ELR (cell line): ENCODE data around the gene WWOX.

ENCODE experiments used
- DNase-seq: peaks from one replicate; pipeline ENCODE4 v3.0.0-alpha.2; 2015; ENCODE audit warnings: low read depth

Gene WWOX

DNA sequence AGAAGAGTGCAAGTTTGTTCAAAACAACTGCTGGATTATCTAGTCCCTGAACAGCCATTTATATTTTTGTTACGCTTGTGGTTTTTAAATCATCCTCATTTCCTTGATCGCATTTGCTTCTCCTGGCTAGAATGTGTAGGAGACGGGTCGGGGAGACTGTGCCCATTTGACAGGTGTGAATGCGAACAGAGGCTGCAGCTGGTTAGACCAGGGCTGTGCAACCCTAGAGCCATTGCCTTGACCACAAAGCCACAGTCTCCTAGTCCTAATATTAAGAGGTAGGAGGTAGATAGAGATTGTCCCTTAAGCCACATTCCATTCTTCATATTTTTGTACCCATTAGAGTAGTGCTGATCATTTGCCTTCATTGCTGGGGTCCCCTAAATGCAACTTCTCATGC is 639.1 kb downstream of the WWOX start:
- no peak for DNase-seq

DNA sequence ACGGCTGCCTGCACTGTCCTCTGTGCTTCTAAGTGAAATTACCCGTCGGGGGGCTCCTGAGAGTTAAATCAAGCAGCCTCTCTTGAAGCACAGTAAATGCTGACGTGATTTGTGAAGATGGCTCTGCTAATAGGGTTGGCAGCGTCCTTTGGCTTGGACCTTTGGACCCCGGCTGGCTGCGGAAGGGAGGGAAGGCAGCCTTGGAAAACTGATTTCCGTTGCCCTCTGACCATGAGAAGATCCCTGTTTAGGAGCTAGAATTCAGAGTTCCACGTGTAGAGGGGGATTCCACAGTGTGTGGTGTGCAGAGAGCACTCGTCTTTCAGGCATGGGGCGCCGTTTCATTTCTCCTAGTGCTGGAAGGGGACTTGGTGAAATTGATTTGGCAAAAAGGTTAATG is 640.8 kb downstream of the WWOX start:
- no peak for DNase-seq

DNA sequence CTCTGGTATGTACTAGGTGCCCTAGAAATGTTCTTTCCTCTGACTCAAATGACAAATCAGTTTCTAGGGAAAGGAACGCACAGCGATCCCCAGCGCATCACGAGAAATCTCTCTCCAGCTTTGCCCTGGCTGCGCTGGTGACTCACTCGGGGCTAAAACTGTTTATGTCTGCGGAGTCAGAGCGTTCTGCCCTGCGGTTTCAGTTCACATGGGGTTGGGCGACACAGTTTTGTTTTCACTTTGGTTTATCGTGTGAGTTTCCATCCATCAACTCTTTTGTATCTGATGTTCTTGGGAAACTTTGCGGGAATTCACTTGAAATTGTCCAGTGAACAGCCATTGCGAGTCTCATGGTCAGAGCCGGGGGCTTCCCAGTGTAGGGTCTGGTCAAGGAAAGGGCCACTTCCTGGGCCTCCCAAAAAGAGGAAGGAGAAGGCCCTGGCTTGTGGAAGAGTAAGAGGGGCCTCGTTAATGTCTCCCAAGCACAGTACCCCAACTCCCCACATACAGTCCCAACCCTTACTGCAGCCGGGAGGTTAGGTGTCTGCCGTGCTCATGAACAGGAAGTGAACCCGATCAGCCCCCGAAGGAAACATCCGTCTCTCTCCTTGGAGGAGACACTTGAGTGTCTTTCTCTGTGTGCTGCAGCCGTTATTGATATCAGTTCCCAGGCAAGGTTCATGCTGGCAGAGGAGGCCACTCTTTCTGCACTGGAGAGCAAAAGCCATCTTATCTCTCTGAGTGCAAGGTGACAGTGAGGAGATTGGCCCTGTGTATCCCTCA is 643.2 kb downstream of the WWOX start:
- no peak for DNase-seq

- no peak for DNase-seq
Observed at GRCh38 chr16:78743556-78743955, 644.1 kb downstream of the WWOX start.

DNA sequence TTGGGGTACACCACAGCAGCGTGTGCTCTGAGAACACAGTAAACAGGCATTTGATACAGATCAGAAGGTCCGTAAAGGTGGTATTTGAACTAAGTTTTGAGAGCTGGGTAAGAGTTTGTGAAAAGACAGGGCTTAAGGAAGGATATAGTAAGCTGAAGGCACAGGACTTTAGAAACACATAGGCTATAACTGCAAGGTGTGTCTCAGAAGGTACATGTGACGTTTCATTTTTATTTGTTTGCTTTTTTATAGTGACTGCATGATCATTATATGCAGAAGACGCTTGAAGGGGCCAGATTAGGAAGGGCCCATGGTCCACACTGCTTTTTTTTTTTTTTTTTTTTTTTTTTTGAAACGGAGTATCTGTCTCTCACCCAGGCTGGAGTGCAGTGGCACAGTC is 644.6 kb downstream of the WWOX start:
- DNase-seq, result no peak

GRCh38 chr16:78744796-78745107 is 645.3 kb downstream of the WWOX start:
- no peak for DNase-seq

DNA sequence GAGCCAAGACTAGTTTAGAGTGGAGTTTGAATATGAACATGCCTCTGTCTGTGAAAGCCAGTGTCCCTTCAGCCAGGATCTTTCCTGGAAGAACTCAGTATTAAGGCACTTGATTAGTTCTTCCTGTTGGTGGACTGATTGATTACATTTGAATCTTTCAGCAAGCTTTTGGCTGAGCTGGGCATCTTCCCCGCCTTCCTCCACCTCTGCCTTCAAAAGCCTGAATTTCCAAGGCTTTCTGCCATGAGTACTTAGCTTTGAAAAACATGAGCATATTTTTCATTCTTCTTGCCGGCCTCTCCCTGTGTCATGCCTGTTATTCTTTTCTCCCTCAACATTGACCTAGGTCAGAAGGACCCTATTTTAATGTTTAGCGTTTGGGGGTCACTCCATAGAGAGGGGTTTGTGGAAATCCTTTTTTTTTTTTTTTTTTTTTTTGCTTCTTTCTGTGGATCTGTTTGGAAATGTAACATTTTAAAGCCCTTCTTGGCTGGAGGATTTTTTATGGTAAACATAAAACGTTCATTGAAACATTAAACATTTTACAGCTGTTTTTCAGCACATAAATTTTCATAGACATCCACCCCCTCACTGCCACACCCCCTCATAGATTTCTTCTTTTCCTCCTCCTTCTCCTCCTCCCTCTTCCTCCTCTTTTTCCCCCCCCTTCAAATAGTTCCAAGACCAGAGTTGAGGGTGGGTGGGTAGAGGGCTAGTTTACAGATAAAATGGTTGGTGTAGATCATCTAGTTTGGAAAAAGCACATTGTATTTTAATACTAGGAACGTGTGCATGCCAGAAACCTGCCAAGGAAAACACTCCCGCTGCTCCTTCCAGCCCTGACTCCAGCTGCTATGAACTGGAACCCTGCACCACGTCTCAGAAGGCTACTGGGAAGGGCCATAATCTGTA is 645.9 kb downstream of the WWOX start:
- no peak for DNase-seq

DNA sequence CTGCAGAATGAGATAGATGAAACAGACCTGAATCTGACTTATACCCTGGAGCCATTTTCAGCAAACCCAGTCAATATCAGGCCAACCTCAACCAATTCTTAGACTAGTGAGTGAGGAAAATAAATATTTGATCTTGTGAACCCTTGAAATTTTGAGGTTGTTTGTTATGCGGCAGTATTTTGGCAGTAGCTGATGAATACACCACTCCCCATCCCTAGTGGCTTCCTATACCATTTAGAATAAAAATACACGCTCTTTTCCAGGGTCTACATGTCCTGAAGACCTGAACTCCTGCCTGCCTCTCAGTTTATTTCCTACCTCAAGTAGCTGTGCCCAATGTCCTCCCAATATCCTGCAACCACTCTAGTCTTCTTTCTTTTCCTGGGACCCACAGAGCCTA is 647.3 kb downstream of the WWOX start:
- no peak for DNase-seq

DNA sequence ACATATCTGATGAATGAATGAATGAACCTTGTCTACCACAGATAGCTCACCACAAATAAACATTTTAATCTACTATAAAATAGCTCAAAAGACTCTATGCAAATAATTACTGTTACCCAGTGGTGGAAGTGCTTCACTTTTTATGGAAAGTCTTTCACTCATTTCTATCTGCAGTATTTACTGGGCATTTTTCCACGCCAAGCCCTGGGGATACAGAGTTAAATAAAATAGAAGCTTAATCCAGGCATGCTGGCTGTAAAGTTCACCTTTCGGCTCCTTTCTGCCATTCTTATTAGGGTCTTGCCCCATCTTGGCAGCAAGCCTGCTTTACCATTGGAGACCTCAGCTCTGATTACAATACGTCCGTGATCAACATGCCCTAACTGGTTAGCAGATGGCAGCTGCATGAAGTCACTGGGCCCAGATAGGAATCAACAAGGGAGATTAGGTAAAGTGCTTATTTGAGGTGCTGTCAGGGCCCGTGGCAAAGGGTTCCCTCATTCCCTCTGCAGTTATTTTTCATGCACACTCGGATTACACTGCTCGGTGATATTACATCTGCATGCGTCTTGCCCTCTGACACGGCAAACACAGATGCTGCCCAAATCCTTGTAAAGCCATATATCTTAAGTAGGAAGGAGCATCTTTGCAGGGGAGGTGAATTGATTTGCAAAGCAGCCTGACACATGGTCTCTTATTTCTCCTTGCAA is 648.9 kb downstream of the WWOX start:
- DNase-seq, result no peak

GRCh38 chr16:78749745-78750268 is 650.4 kb downstream of the WWOX start:
- no peak for DNase-seq

DNA sequence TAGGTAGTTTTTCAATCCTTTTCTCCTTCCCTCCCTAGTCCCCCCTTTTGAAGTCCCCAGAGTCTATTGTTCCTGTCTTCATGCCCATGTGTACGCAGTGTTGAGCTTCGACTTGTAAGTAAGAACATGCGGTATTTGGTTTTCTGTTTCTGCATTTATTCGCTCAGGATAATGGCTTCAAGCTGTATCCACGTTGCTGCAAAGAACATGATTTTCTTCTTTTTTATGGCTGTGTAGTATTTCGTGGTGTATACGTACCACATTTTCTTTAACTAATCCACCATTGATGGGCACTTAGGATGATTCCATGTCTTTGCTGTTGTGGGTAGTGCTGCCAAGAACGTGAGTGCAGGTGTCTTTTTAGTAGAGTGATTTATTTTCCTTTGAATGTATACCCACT is 651.2 kb downstream of the WWOX start:
- no peak for DNase-seq

GRCh38 chr16:78751601-78752000 is 652.1 kb downstream of the WWOX start:
- no peak for DNase-seq

DNA sequence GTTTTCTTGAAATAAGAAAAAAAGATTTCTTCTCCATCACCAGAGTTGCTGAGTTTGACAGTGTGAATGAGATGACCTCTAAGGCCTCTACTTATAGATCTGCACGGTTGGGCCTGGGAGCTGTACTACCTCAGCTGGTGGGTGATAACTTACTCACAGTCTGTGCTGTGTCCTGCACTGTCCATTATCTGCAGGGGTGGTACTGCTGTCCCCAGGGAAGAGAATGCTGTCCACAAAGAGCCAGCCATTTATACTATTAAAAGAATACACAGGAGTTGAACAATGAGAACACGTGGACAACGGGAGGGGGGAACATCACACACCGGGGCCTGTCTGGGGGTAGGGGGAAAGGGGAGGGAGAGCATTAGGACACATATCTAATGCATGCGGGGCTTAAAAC is 655.3 kb downstream of the WWOX start:
- DNase-seq, result no peak

GRCh38 chr16:78755751-78756661 is 656.6 kb downstream of the WWOX start:
- no peak for DNase-seq

DNA sequence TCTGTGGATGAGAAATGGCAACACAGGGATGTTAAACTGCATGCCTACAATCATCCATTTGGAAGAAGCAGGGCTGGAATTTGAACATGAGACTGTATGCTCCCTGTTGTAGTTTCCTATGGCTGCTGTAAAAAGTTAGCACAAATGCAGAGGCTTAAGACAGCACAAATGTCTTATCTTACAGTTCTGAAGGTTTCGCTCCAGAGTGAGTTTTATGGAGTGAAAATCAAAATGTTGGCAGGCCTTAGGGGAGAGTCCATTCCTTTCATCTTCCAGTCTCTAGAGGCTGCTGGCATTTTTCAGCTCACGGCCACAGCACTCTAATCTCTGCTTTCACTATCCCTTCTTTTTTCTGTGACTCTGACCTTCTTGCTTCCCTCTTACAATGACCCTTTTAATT is 660.1 kb downstream of the WWOX start:
- no peak for DNase-seq

GRCh38 chr16:78760611-78761010 is 661.2 kb downstream of the WWOX start:
- DNase-seq, result no peak

GRCh38 chr16:78761427-78761826 is 662.0 kb downstream of the WWOX start:
- DNase-seq, result no peak

DNA sequence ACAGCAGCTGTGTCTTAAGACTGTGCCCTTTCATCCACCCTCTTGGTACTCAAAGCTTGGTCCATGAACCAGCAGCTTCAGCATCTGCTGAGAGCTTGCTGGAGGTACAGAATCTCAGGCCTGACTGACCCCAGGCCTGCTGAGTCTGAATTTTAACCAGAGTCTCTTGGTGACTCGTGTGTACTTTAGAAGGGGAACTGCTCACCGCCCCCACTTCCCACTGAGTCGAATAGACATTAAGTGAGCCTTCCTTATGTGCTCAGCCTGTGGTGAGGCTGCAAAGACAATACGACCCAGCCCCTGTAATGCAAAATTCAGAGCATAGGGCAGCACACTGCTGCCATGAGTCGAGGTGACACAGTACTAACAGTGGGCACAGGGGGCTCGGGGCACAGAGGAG is 662.8 kb downstream of the WWOX start:
- no peak for DNase-seq

GRCh38 chr16:78763821-78764440 is 664.5 kb downstream of the WWOX start:
- no peak for DNase-seq

- no peak for DNase-seq
Observed at GRCh38 chr16:78764478-78764877, 665.0 kb downstream of the WWOX start.

GRCh38 chr16:78768226-78768625 is 668.8 kb downstream of the WWOX start:
- no peak for DNase-seq
